Natural killer cell treated with Interleukin-12 subunit alpha and Interleukin-12 subunit beta and Interleukin-15 and Interleukin-18, amount 100 ng/mL, for 72 hours (primary cell): ENCODE measurements around the gene TEKTIP1. TPM values are rescaled to one million over a fixed set of nuclear protein-coding genes. Genes with fewer than 3 reads are reported as not detected.

Experiments used
- ATAC-seq, 2 donors: fragments of 150-1000 bp; cut with Tn5 transposase in 1 of 2; sonication (Bioruptor Pico), chemical (Tn5 transposase) in 1 of 2; 2 replicates each; pipeline ENCODE4 v1.10.0; 2021
- DNase-seq: peaks from one replicate; pipeline ENCODE4 v3.0.0; 2022; ENCODE audit warnings: low spot score
- H3K27ac Mint-ChIP-seq, 2 donors: 1 replicate in 1 of 2; 2 replicates in 1 of 2; pipeline ENCODE4 v1.8.0; 2022; ENCODE audit warnings: mixed read lengths in 2 of 2, mild to moderate bottlenecking in 1 of 2, moderate library complexity in 1 of 2
- H3K27me3 Mint-ChIP-seq, 2 donors: 1 replicate in 1 of 2; 2 replicates in 1 of 2; pipeline ENCODE4 v1.8.0; 2022; ENCODE audit warnings: mixed read lengths in 2 of 2
- H3K36me3 Mint-ChIP-seq: one replicate; pipeline ENCODE4 v1.8.0; 2022; ENCODE audit warnings: mixed read lengths
- H3K4me1 Mint-ChIP-seq, 2 donors: 1 replicate in 1 of 2; 2 replicates in 1 of 2; pipeline ENCODE4 v1.8.0; 2022; ENCODE audit warnings: low read depth in 2 of 2, mixed read lengths in 2 of 2, mild to moderate bottlenecking in 1 of 2
- H3K4me3 Mint-ChIP-seq: one replicate; pipeline ENCODE4 v1.8.0; 2022; ENCODE audit warnings: mixed read lengths
- H3K9me3 Mint-ChIP-seq: 2 replicates; pipeline ENCODE4 v1.8.0; 2022; ENCODE audit warnings: mixed read lengths
- total RNA-seq, 2 donors: library from RNA; stranded (reverse); gene quantifications; one replicate each; pipeline ENCODE4 v1.2.3, GENCODE V29; 2022

Gene TEKTIP1
- total RNA-seq, 2 donors from 2014 or later: 3.3 to 4.4 TPM

DNA sequence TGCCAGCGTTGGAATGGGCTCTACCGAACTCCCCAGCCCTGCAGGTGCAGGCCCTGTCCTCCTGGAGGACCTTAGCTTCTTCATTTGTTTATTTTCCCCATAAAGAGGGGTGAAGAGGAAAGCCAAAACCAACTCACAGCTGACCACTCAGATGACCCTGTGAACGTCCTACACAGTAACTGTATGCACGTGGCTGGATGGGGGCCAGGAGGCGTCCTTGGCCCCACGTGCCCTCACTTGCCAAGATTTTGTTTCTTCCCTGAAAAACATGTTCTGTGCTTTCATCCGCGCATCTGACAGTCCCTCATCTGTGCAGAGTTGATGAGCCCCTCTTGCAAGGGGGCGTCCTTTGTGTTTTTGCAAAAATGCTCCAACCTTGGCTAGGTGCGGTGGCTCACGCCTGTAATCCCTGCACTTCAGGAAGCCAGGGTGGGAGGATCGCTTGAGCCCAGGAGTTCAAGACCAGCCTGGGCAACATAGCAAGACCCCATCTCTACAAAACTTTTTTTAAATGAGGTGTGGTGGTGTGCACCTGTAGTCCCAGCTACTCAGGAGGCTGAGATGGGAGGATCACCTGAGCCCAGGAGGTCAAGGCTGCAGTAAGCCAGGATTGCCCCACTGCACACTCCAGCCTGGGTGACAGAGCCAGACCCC lies 5.3 kb upstream of the TEKTIP1 start:
- no peak overlapping the region for H3K4me3 Mint-ChIP-seq
- DNase-seq (no peak), ATAC-seq (no peak)

DNA sequence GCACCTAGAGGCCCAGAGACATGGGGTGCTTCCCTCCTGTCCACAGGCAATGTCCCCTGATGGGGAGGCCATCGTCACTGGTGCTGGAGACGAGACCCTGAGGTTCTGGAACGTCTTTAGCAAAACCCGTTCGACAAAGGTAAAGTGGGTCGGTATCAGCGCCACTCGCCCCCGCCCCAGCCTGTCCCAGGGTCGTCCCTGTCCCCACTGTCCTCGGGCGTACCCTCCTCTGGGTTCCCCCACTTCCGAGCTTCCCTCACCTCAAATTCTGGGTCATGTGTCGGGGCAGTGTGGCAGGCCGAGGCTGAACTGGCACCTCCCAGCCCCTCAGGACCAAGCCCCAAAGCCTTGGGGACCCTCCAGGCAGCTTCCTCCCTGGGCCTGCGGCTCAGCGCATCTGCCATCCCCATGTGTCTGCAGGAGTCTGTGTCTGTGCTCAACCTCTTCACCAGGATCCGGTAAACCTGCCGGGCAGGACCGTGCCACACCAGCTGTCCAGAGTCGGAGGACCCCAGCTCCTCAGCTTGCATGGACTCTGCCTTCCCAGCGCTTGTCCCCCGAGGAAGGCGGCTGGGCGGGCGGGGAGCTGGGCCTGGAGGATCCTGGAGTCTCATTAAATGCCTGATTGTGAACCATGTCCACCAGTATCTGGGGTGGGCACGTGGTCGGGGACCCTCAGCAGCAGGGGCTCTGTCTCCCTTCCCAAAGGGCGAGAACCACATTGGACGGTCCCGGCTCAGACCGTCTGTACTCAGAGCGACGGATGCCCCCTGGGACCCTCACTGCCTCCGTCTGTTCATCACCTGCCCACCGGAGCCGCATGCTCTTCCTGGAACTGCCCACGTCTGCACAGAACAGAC lies 4.4 kb upstream of the TEKTIP1 start:
- no peaks in the 10 kb centered on the region for H3K27me3 Mint-ChIP-seq
- ATAC-seq (no peak), DNase-seq (no peak)
- no peak overlapping the region for H3K4me3 Mint-ChIP-seq
- no peaks in the 10 kb centered on the region for H3K9me3 Mint-ChIP-seq
- H3K4me1 Mint-ChIP-seq: peaks cover 0 to 4% of the 10 kb centered on the region in 2 donors
- H3K36me3 Mint-ChIP-seq: no peaks in the 10 kb centered on the region
- no peak overlapping the region for H3K27ac Mint-ChIP-seq

More for the DNA sequence above, 5.3 kb upstream of the TEKTIP1 start:
- Mint-ChIP-seq H3K9me3 (no peaks in the 10 kb centered on the region), H3K36me3 (no peaks in the 10 kb centered on the region), H3K27me3 (no peaks in the 10 kb centered on the region), H3K4me1 (peaks cover 0 to 4% of the 10 kb centered on the region in 2 donors), H3K27ac (no peak overlapping the region)

DNA sequence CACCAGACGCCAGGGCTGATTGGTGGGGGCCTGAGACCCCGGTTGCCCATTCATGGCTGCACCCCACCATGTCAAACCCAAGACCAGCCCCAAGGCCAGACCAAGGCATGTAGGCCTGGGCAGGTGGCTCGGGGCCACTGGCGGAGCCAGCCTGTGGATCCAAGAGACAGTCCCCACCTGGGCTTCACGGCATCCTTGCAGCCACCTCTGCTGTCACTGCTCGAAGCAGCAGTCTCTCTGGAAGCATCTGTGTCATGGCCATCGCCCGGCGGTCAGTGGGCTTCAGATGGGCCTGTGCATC lies 3.8 kb upstream of the TEKTIP1 start:
- Mint-ChIP-seq H3K4me3 (no peak overlapping the region), H3K4me1 (peaks cover 0 to 4% of the 10 kb centered on the region in 2 donors), H3K36me3 (no peaks in the 10 kb centered on the region), H3K27me3 (no peaks in the 10 kb centered on the region), H3K27ac (no peak overlapping the region), H3K9me3 (no peaks in the 10 kb centered on the region)
- no peak for DNase-seq
- no peak for ATAC-seq

DNA sequence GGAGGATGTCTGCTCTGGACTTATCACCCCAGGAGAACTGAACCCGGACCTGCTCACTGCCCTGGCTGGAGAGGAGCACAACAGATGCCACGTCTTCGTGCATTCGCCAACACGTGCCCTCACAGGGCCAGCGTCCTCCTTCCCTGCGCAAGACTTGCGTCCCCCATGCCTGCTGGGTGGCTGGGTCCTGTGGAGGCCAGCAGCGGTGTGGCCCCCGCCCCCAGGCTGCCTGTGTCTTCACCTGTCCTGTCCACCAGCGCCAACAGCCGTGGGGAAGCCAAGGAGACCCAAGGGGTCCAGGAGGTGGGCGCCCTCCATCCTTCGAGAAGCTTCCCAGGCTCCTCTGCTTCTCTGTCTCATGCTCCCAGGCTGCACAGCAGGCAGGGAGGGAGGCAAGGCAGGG lies 3.4 kb upstream of the TEKTIP1 start:
- Mint-ChIP-seq H3K27ac (no peak overlapping the region), H3K36me3 (no peaks in the 10 kb centered on the region), H3K27me3 (no peaks in the 10 kb centered on the region), H3K9me3 (no peaks in the 10 kb centered on the region), H3K4me3 (no peak overlapping the region), H3K4me1 (peaks cover 0 to 4% of the 10 kb centered on the region in 2 donors)
- DNase-seq (no peak), ATAC-seq (no peak)

DNA sequence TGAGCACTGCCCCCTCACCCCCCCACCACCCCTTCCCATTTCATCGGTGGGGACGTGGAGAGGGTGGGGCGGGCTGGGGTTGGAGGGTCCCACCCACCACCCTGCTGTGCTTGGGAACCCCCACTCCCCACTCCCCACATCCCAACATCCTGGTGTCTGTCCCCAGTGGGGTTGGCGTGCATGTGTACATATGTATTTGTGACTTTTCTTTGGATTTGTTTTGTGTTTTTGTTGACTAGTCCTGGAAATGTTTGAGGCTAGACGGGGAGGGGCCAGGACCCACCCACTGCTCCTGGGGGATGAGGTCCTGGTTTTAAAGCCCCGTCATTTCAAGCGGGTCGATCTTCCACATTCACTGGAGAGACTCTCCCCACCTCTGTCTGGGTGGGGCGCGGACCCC lies 3.0 kb upstream of the TEKTIP1 start:
- DNase-seq: no peak
- H3K9me3 Mint-ChIP-seq: no peaks in the 10 kb centered on the region
- ATAC-seq: no peak
- H3K4me3 Mint-ChIP-seq: no peak overlapping the region
- no peaks in the 10 kb centered on the region for H3K27me3 Mint-ChIP-seq
- H3K27ac Mint-ChIP-seq: no peak overlapping the region
- peaks cover 0 to 4% of the 10 kb centered on the region in 2 donors for H3K4me1 Mint-ChIP-seq
- no peaks in the 10 kb centered on the region for H3K36me3 Mint-ChIP-seq

DNA sequence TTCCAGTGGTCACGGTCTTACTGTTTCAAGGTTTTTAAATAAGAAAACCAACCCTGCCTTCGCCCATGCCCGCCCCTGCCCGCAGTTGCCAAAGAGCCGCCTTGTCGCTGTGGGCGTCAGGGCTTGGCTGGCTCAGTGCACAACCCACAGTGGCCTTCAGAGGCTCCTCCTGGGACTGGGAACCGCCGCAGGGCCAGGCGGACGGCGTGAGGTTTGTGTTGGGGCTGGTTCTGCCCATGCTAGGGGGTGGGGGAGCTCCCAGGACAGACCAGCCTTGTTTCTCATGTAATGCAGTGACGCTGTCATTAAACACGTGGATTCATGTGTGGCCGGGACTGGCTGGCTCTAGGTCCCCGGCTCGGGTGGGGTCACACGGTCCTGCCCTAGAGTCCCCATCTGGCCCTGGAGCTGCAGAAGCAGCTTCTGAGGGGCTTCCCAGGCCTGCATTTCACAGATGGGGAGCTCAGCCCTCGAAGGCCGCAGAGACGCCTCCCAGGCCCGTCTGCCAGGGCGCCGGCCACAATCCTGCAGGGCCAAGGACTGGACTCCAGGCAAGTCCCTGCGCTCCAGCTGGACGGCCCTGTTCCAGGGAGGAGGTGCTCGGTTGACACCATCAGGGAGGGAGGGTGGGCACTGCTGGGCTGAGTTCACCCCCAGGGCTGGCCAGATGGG lies 2.4 kb upstream of the TEKTIP1 start:
- no peak for ATAC-seq
- H3K36me3 Mint-ChIP-seq: no peaks in the 10 kb centered on the region

DNA sequence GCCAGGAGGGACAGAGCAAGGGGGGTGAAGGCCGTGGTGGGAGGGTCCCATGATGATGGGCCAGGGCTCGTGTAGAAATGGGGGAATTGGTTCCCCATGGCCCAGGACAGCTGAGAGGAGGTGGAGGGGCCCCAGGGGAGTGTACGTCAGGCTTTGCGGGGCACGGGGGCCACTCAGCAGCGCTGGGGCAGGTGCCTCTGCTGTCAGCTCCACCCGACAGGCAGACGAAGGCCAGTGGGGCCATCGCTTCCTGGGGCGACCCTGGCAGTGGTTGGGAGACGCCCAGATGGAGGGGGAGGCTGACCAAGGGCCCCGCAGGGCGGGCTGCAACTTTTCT lies 1.9 kb upstream of the TEKTIP1 start:
- H3K27me3 Mint-ChIP-seq: no peaks in the 10 kb centered on the region
- H3K4me3 Mint-ChIP-seq: no peak overlapping the region
- peaks cover 0 to 4% of the 10 kb centered on the region in 2 donors for H3K4me1 Mint-ChIP-seq
- H3K9me3 Mint-ChIP-seq: no peaks in the 10 kb centered on the region
- DNase-seq (no peak), ATAC-seq (no peak)
- H3K27ac Mint-ChIP-seq: no peak overlapping the region
- no peaks in the 10 kb centered on the region for H3K36me3 Mint-ChIP-seq

More for the DNA sequence above, 2.4 kb upstream of the TEKTIP1 start:
- no peak for DNase-seq
- Mint-ChIP-seq H3K4me3 (no peak overlapping the region), H3K4me1 (peaks cover 0 to 4% of the 10 kb centered on the region in 2 donors), H3K9me3 (no peaks in the 10 kb centered on the region), H3K27me3 (no peaks in the 10 kb centered on the region), H3K27ac (no peak overlapping the region)

DNA sequence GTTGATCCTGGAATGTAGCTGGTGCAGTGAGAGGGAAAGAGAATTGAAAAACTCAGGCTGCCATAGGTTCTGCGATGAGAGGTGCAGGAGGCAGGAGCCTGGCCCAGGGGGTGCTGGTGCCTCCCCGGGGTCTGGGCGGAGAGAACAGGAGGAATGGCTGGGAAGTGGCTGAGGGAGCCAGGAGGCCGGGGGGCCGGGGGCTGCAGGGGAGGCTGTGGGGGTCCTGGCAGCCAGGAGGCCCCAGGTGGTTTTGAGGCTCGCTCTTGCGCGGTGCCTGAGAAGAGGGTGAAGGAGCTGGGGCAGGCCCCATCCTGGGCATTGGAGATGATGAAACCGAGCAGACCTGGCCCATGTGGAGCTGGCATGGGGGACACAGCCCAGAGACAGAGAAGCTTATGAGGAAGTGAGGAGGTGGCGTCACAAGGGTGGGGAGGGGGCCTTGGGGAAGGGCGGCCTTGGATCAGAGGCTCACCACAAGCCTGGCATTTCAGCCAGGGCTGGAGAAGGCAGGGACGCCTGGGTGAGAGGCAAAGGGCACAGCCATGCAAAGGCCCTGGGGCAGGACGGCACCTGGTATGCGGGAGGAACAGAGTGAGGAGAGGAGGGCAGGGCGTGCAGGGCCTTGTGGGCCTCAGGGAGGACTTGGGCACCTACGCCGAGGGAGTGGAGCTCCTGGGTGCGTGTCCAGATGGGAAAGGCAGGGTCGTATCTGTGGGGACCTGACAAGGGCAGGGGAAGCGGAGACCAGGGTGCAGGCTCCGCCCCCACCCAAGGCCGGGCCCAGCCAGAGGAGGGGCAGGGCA lies 1.3 kb upstream of the TEKTIP1 start:
- Mint-ChIP-seq H3K36me3 (no peaks in the 10 kb centered on the region), H3K27me3 (no peaks in the 10 kb centered on the region), H3K4me1 (peaks cover 0 to 4% of the 10 kb centered on the region in 2 donors), H3K27ac (no peak overlapping the region), H3K4me3 (no peak overlapping the region), H3K9me3 (no peaks in the 10 kb centered on the region)
- DNase-seq (no peak), ATAC-seq (no peak)

DNA sequence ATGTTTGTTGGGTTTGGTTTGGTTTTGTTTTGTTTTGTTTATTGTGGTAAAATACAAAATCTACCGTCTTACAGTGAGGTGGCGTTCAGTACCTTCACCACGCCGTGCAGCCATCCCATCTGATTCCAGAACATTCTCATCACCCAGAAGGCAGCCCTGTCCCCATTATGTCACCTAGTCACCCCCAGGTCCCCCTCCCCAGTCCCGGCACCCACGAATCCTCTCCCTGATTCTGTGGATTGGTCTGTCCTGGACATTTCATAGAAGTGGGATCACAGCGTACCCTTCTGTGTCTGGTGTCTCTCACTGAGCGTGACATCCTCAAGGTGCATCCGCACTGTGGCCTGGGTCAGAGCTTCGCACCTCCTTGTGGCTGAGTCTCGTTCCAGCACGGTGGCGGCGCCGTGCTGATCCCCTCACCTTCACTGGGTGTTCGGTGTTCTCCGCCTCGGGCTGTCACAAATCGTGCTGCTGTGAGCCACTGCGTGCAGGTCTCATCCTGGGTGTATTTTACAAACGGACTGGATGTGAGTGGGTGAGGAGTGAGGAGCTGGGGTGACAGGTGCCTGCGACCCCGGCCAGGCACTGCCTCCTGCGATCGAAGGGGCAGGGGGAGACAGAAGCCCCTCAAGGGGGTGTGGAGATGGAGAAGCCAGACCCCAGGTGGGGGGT lies 580 bp upstream of the TEKTIP1 start:
- no peak for ATAC-seq
- H3K4me1 Mint-ChIP-seq: peaks cover 0 to 4% of the 10 kb centered on the region in 2 donors
- H3K9me3 Mint-ChIP-seq: no peaks in the 10 kb centered on the region
- no peaks in the 10 kb centered on the region for H3K27me3 Mint-ChIP-seq
- H3K4me3 Mint-ChIP-seq: no peak overlapping the region
- H3K36me3 Mint-ChIP-seq: no peaks in the 10 kb centered on the region
- DNase-seq: no peak
- H3K27ac Mint-ChIP-seq: no peak overlapping the region

DNA sequence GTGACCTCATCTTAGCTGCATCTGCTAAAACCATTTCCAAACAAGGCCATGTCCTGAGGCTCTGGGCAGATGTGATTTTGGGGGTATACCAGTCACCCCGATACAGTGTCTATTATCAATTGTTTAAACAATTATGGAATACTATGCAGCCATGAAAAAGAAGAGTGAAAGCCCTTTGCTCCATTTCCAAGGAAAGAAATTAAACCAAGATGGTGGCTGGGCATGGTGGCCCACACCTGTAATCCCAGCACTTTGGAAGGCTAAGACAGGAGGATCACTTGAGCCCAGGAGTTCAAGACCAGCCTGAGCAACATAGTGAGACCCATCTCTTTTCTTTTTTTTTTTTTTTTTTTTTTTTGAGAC lies 763 bp downstream of the TEKTIP1 start:
- H3K36me3 Mint-ChIP-seq: no peaks in the 10 kb centered on the region
- H3K27ac Mint-ChIP-seq: no peak overlapping the region
- H3K4me3 Mint-ChIP-seq: no peak overlapping the region
- H3K4me1 Mint-ChIP-seq: peaks cover 0 to 4% of the 10 kb centered on the region in 2 donors
- ATAC-seq (no peak), DNase-seq (no peak)
- H3K9me3 Mint-ChIP-seq: no peaks in the 10 kb centered on the region
- H3K27me3 Mint-ChIP-seq: no peaks in the 10 kb centered on the region

DNA sequence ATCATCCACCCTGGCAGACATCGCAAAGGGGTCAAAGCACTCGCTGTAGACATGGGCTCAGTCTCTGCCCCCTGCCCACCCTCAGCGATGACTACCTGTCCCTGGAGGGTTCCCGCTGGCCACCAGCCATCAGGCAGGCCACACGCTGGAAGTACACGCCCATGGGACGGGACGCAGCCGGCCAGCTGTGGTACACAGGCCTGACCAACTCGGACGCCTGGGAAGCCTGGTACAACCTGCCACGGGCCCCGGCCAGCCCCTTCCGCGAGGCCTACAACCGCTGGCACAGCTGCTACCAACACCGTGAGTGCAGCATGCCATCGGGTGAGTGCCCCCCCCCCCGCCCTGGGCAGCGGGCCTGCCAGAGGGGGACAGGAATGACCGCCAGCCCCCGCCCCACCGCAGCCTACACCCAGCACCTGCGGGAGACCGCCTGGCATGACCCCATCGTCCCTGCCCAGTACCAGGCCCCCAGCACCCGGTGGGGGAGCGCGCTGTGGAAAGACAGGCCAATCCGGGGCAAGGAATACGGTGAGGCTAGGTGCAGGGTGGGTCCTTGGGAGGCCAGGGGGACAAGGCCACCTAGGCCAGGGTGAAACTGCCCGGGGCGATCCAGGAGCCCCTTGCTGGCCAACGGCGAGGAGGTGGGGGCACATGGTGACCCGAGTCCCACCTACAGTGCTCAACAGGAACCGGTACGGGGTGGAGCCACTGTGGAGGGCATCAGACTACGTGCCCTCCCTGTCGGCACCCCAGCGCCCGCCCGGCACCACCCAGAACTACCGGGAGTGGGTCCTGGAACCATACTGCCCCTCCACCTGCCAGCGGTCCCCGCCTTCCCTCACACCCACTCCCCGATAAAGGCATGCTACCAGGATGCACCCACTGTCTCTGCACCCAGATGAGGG lies 4.4 kb downstream of the TEKTIP1 start:
- DNase-seq (no peak), ATAC-seq (no peak)
- Mint-ChIP-seq H3K4me1 (peaks cover 0 to 14% of the 10 kb centered on the region in 2 donors), H3K27ac (no peak overlapping the region), H3K27me3 (no peaks in the 10 kb centered on the region), H3K9me3 (no peaks in the 10 kb centered on the region), H3K36me3 (no peaks in the 10 kb centered on the region), H3K4me3 (no peak overlapping the region)

DNA sequence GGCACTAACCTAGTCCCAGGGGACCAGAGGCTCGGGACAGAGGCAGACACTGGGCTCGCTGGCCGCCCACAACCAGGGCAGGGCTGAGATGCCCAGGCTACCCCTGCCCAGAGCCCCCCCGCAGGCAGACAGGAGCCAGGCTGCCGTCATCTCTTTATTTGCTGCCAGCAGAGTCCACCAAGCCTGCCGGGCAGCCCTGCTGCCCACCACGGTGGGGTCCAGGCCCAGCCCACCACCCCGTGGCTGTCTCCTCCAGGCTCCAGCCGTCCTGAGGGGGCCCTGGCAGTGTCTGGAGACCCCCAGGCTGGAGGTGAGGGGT lies 5.0 kb downstream of the TEKTIP1 start:
- Mint-ChIP-seq H3K27me3 (no peaks in the 10 kb centered on the region), H3K36me3 (no peaks in the 10 kb centered on the region)

More for the DNA sequence above, 5.0 kb downstream of the TEKTIP1 start:
- DNase-seq: no peak
- ATAC-seq: no peak
- peaks cover 0 to 12% of the 10 kb centered on the region in 2 donors for H3K4me1 Mint-ChIP-seq
- H3K9me3 Mint-ChIP-seq: no peaks in the 10 kb centered on the region
- no peak overlapping the region for H3K27ac Mint-ChIP-seq
- no peak overlapping the region for H3K4me3 Mint-ChIP-seq
